Neural cell (in vitro differentiated cells): ENCODE measurements around the gene SNAPIN.

Experiments
- EZH2 ChIP-seq: fragments of 200-600, 300-800 bp; shearing (Covaris generic), sonication (generic); IDR thresholded peaks from 2 replicates; pipeline ENCODE4 v1.6.1; 2014; ENCODE audit warnings: antibody characterized with exemption, low read length, borderline replicate concordance, mild to moderate bottlenecking; ENCODE audit not compliant: insufficient read depth, poor library complexity, severe bottlenecking
- MXI1 ChIP-seq: fragments of 450-650 bp; conservative IDR thresholded peaks from 2 replicates; pipeline ENCODE4 v1.6.1; 2014; ENCODE audit warnings: antibody characterized with exemption, mild to moderate bottlenecking; ENCODE audit not compliant: poor library complexity, severe bottlenecking
- POLR2AphosphoS5 ChIP-seq: IDR thresholded peaks from 2 replicates; pipeline ENCODE4 v1.6.1; 2012
- TF ChIP-seq, protein P1 (sequence below): fragments of 450-650 bp; IDR thresholded peaks from 2 replicates; pipeline ENCODE4 v1.5.1; 2014; ENCODE audit warnings: antibody characterized with exemption, mild to moderate bottlenecking, moderate library complexity; ENCODE audit not compliant: poor library complexity, severe bottlenecking

DNA sequence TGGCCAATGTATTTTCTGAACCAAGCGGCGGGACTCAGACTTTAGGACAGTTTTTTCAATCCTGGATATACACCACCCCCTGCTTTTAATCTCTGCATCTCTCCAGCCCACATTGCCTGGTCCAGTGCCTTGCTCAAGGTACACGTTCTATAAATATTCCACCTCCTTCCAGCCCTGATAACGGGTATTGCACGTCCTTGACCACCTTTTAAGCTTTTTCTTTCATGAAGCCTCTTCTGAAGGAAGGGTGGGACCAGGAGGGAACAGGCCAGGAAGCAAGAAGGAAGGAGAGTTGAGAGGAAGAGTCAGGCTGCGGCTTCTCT is 49.0 kb upstream of the SNAPIN start:
- TF ChIP-seq EZH2 (no peak), POLR2AphosphoS5 (no peak), MXI1 (no peak)
- TF ChIP-seq, protein P1, sequence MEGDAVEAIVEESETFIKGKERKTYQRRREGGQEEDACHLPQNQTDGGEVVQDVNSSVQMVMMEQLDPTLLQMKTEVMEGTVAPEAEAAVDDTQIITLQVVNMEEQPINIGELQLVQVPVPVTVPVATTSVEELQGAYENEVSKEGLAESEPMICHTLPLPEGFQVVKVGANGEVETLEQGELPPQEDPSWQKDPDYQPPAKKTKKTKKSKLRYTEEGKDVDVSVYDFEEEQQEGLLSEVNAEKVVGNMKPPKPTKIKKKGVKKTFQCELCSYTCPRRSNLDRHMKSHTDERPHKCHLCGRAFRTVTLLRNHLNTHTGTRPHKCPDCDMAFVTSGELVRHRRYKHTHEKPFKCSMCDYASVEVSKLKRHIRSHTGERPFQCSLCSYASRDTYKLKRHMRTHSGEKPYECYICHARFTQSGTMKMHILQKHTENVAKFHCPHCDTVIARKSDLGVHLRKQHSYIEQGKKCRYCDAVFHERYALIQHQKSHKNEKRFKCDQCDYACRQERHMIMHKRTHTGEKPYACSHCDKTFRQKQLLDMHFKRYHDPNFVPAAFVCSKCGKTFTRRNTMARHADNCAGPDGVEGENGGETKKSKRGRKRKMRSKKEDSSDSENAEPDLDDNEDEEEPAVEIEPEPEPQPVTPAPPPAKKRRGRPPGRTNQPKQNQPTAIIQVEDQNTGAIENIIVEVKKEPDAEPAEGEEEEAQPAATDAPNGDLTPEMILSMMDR = no peak
